BLaER1 treated with 17β-estradiol and CSF1 and Interleukin-3, amounts not matched to agents 10 nM and 100 nM (cell line): ENCODE data around the gene GRIN2A.

Source experiments
- H3K27ac ChIP-seq, 11 experiments: shearing (Covaris generic); formaldehyde crosslinking; 2 replicates each; pipeline ENCODE4 v1.8.1; 2022
- H3K27me3 ChIP-seq, 11 experiments: shearing (Covaris generic); formaldehyde crosslinking; 2 replicates each; pipeline ENCODE4 v1.8.1; 2022
- H3K36me3 ChIP-seq, 11 experiments: shearing (Covaris generic); formaldehyde crosslinking; 2 replicates each; pipeline ENCODE4 v1.8.1; 2022
- H3K4me1 ChIP-seq, 10 experiments: shearing (Covaris generic); formaldehyde crosslinking; 2 replicates each; pipeline ENCODE4 v1.8.1; 2022
- H3K4me2 ChIP-seq, 11 experiments: shearing (Covaris generic); formaldehyde crosslinking; 2 replicates each; pipeline ENCODE4 v1.8.1; 2022
- H3K4me3 ChIP-seq, 10 experiments: shearing (Covaris generic); formaldehyde crosslinking; 2 replicates each; pipeline ENCODE4 v1.8.1; 2022
- H3K9ac ChIP-seq, 11 experiments: shearing (Covaris generic); formaldehyde crosslinking; 2 replicates each; pipeline ENCODE4 v1.8.1; 2022
- H3K9me3 ChIP-seq, 11 experiments: shearing (Covaris generic); formaldehyde crosslinking; replicated peaks in 1 of 11; 2 replicates each; pipeline ENCODE4 v1.8.1; 2022
- H4K20me1 ChIP-seq, 11 experiments: shearing (Covaris generic); formaldehyde crosslinking; 2 replicates each; pipeline ENCODE4 v1.8.1; 2022
- Cebpa-rat ChIP-seq, 11 experiments: shearing (Covaris generic); IDR thresholded peaks; 2 replicates each; pipeline ENCODE4 v1.8.1; 2022

Gene GRIN2A

DNA sequence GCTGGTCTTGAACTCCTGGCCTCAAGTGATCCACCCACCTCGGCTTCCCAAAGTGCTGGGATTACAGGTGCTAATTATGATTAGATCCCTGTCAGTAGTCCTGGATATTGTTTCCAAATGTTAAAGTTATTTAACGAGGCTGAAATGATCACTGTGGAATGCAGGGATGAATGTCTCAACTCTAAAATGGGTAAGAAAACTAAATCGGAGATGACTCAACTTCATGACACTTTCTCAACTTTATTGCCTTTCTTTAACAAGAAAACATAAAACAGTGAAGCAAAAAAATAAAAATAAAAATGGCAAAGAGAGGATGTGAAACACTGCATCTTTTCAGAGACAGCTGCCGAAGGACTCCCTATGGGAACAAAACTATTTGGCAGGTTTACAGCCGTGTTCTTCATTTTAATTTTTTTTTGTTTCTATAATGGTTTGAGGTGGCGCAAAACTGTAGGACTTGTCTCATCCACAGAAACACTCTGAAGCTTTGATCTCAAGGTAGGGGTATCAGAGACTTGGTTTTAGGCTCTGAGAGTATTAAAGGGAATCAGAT, 382.0 kb downstream of the GRIN2A start:
- no peak overlapping the region for H3K4me2 ChIP-seq
- no peak for TF ChIP-seq Cebpa-rat (IDR thresholded peaks at IDR 0.05)
- no peaks in the 10 kb centered on the region for H3K36me3 ChIP-seq
- no peak overlapping the region for H3K9ac ChIP-seq
- H3K27ac ChIP-seq, result no peak overlapping the region
- no peaks in the 10 kb centered on the region for H4K20me1 ChIP-seq
- peaks cover 8 to 21% (median 12%) of the 10 kb centered on the region in 10 experiments; a peak in 18 of 20 replicates for H3K4me1 ChIP-seq
- H3K27me3 ChIP-seq, result no peaks in the 10 kb centered on the region
- no peaks in the 10 kb centered on the region for H3K9me3 ChIP-seq
- no peak overlapping the region for H3K4me3 ChIP-seq

DNA sequence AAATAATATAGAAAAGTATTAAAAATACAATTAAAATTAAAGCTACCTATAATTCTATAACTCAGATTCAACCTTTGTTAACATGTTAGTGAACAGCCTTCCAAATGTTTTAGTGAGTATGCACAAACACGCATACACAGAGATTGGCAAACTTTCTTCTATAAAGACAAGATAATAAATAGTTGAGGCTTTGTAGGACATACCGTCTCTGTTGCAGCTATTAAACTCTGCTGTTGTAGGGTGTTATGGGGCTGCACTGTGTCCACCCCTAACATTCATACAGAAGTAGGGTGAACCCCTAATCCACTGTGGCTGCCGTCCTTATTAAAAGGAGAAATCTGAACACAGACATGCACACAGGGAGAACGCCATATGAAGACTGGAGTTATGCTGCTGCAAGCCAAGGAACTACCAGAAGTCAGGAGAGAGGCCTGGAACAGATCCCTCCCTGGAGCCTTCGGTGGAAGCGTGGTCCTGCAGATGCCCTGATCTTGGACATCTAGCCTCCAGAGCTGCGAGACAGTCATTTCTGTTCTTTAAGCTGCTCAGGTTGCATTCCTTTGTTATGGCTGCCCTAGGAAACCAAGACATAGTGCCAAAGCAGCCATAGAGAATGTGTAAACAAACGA, 383.2 kb downstream of the GRIN2A start:
- Histone ChIP-seq H3K9ac (no peak overlapping the region), H4K20me1 (no peaks in the 10 kb centered on the region), H3K9me3 (no peaks in the 10 kb centered on the region), H3K36me3 (no peaks in the 10 kb centered on the region), H3K4me3 (no peak overlapping the region), H3K27me3 (no peaks in the 10 kb centered on the region), H3K27ac (no peak overlapping the region), H3K4me1 (peaks cover 8 to 21% (median 12%) of the 10 kb centered on the region in 10 experiments; a peak in 18 of 20 replicates), H3K4me2 (no peak overlapping the region)
- TF ChIP-seq Cebpa-rat (IDR thresholded peaks at IDR 0.05), result no peak

DNA sequence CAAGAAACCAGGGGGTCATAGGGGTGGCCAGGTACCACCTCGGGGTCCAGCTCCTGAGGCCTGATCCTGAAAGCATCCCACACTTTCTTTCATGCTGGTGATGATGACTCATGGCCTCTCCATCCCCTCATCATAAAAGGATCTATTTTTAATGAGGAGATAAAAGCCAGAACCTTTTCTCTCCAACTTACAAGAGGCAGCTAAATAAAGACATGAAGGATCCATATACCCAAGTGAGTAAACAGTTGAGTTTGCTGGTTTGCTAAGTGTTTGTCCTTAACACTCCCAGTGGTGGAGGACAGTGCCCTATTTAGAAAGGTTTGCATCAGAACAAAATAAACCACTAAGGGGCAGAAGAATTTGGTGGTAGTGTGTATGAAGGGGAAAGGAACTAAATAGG, 383.8 kb downstream of the GRIN2A start:
- no peaks in the 10 kb centered on the region for H3K27me3 ChIP-seq
- no peak overlapping the region for H3K4me3 ChIP-seq
- TF ChIP-seq Cebpa-rat (IDR thresholded peaks at IDR 0.05), result no peak
- H3K4me1 ChIP-seq, result peaks cover 8 to 21% (median 12%) of the 10 kb centered on the region in 10 experiments; a peak in 18 of 20 replicates
- H3K27ac ChIP-seq, result 0 out of 22 replicates have a peak overlapping the region, but pooled peaks of 1 of the 11 experiments have one; percentile 1
- H3K36me3 ChIP-seq, result no peaks in the 10 kb centered on the region
- H3K9me3 ChIP-seq, result no peaks in the 10 kb centered on the region
- no peaks in the 10 kb centered on the region for H4K20me1 ChIP-seq
- H3K9ac ChIP-seq, result no peak overlapping the region
- H3K4me2 ChIP-seq, result 0 out of 22 replicates have a peak overlapping the region, but pooled peaks of 2 of the 11 experiments have one; percentile 41 to 65

GRCh38 chr16:9797306-9797705, 384.9 kb downstream of the GRIN2A start:
- no peak overlapping the region for H3K4me3 ChIP-seq
- H3K9ac ChIP-seq, result no peak overlapping the region
- peak overlapping the region; percentile 27 to 66 (median 49); a peak in 21 of 22 replicates for H3K4me2 ChIP-seq
- H3K27me3 ChIP-seq, result no peaks in the 10 kb centered on the region
- no peaks in the 10 kb centered on the region for H4K20me1 ChIP-seq
- H3K4me1 ChIP-seq, result peaks cover 8 to 21% (median 12%) of the 10 kb centered on the region in 10 experiments; a peak in 18 of 20 replicates
- 0 out of 22 replicates have a peak, but pooled peaks of 1 of the 11 experiments have one; percentile 28 for TF ChIP-seq Cebpa-rat (IDR thresholded peaks at IDR 0.05)
- H3K36me3 ChIP-seq, result no peaks in the 10 kb centered on the region
- H3K9me3 ChIP-seq, result no peaks in the 10 kb centered on the region
- 0 out of 22 replicates have a peak overlapping the region, but pooled peaks of 1 of the 11 experiments have one; percentile 1 for H3K27ac ChIP-seq

DNA sequence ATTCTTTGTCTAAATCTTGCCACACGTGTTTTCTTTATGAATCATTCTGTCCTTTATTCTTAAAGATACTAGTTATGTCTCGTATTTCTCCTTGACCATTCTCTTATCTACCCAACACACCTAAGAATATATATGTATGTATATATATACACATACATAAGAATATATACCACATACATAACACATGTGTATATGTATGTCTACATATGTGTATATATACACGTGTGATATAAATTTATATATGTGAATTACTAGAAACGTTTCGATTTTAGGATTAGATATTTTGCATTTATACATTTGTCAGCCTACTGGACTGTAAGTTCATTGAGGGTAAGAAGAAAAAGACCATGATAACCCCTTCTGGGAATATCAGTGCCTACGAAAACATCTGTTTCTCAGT, 388.6 kb downstream of the GRIN2A start:
- Histone ChIP-seq H3K27ac (no peak overlapping the region), H3K9ac (no peak overlapping the region), H3K4me3 (no peak overlapping the region), H3K27me3 (no peaks in the 10 kb centered on the region), H3K4me1 (peaks cover 8 to 21% (median 12%) of the 10 kb centered on the region in 10 experiments; a peak in 18 of 20 replicates), H3K4me2 (no peak overlapping the region), H3K36me3 (no peaks in the 10 kb centered on the region), H3K9me3 (no peaks in the 10 kb centered on the region), H4K20me1 (no peaks in the 10 kb centered on the region)
- TF ChIP-seq Cebpa-rat (IDR thresholded peaks at IDR 0.05), result no peak

DNA sequence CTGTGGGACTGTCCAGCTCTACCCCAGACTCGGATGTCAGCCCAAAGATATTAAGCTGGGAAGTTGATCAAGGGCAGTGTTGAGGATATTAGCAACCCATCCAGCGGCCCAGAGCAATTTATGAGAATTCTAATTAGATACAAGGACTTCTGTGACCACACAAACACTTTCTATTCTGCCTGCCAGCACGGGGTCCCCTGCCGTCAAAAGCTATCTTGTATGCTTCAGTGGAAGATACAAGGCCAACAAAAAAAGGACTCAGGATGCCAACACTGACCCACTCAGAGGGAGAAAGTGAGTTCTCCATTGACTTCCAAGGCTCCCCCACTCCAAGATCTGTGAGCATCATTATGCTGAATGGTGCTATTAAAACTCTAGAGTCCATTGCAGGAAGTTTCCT, 390.7 kb downstream of the GRIN2A start:
- Histone ChIP-seq H3K27me3 (no peaks in the 10 kb centered on the region), H3K4me3 (no peak overlapping the region), H3K4me1 (peaks cover 0 to 1% (median 0%) of the 10 kb centered on the region in 10 experiments; a peak in 1 of 20 replicates), H4K20me1 (no peaks in the 10 kb centered on the region), H3K9ac (no peak overlapping the region), H3K36me3 (no peaks in the 10 kb centered on the region), H3K9me3 (no peaks in the 10 kb centered on the region), H3K27ac (no peak overlapping the region), H3K4me2 (no peak overlapping the region)
- TF ChIP-seq Cebpa-rat (IDR thresholded peaks at IDR 0.05), result no peak

DNA sequence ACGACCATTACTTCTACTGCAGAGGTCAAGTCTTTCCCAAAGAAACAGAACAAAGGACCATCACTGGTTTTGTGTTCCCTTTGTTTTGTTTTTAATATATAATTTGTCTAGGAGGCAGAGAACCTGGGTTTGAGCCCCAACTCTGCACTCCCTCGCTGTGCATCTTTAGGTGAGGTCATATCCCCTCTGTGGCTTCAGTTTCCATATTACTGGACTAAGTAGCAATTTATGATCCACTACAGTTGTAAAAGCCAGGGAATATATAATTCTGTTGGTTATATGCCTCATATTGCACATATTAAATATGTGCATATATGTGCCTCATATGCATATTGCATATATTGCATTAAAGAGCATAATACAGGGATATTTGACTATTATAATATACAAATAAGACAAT, 392.0 kb downstream of the GRIN2A start:
- Histone ChIP-seq H3K27ac (no peak overlapping the region), H3K4me1 (no peaks in the 10 kb centered on the region), H3K27me3 (no peaks in the 10 kb centered on the region), H3K9me3 (no peaks in the 10 kb centered on the region), H4K20me1 (no peaks in the 10 kb centered on the region), H3K36me3 (no peaks in the 10 kb centered on the region), H3K4me3 (no peak overlapping the region), H3K9ac (no peak overlapping the region), H3K4me2 (no peak overlapping the region)
- no peak for TF ChIP-seq Cebpa-rat (IDR thresholded peaks at IDR 0.05)

- H3K27ac ChIP-seq, result no peak overlapping the region
- H3K4me3 ChIP-seq, result no peak overlapping the region
- H3K4me2 ChIP-seq, result no peak overlapping the region
- no peaks in the 10 kb centered on the region for H4K20me1 ChIP-seq
- H3K36me3 ChIP-seq, result no peaks in the 10 kb centered on the region
- H3K27me3 ChIP-seq, result no peaks in the 10 kb centered on the region
- no peaks in the 10 kb centered on the region for H3K4me1 ChIP-seq
- no peak overlapping the region for H3K9ac ChIP-seq
- no peaks in the 10 kb centered on the region; a peak in 1 of 22 replicates for H3K9me3 ChIP-seq
- TF ChIP-seq Cebpa-rat (IDR thresholded peaks at IDR 0.05), result no peak
Measured at GRCh38 chr16:9787717-9788116, 394.5 kb downstream of the GRIN2A start.

- Histone ChIP-seq H4K20me1 (no peaks in the 10 kb centered on the region), H3K9ac (no peak overlapping the region), H3K36me3 (no peaks in the 10 kb centered on the region), H3K4me3 (no peak overlapping the region), H3K4me2 (no peak overlapping the region), H3K9me3 (no peaks in the 10 kb centered on the region; a peak in 1 of 22 replicates), H3K27ac (no peak overlapping the region), H3K27me3 (no peaks in the 10 kb centered on the region), H3K4me1 (no peaks in the 10 kb centered on the region)
- no peak for TF ChIP-seq Cebpa-rat (IDR thresholded peaks at IDR 0.05)
Measured at GRCh38 chr16:9780831-9781230, 401.4 kb downstream of the GRIN2A start.

DNA sequence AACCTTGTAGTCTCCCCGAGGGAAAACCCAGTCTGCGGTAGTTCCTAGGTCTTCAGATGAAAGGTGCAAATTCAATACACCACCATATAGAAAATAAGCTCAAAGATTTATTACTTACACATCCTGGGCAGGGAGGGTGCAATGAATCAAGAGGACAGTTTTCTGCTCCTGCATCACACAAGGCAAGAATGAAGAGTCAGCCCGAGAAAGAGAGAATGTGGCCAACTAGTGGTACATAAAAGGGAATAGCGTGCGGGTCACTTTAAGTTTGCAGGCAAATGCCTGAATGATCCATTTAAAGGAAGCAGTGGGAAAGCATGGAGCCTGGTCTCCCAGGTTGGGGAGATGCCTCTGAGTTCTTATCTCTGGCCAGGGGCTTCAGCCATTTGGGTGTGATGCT, 403.4 kb downstream of the GRIN2A start:
- no peak for TF ChIP-seq Cebpa-rat (IDR thresholded peaks at IDR 0.05)
- no peak overlapping the region for H3K4me2 ChIP-seq

More for the DNA sequence above, 403.4 kb downstream of the GRIN2A start:
- Histone ChIP-seq H3K4me3 (no peak overlapping the region), H3K9me3 (no peaks in the 10 kb centered on the region), H3K36me3 (no peaks in the 10 kb centered on the region), H3K9ac (no peak overlapping the region), H3K4me1 (no peaks in the 10 kb centered on the region), H3K27me3 (no peaks in the 10 kb centered on the region), H3K27ac (no peak overlapping the region), H4K20me1 (no peaks in the 10 kb centered on the region)
